A172 (cell line): ENCODE measurements around the gene PAX2. TPM values are rescaled to one million over a fixed set of nuclear protein-coding genes. Genes with fewer than 3 reads are reported as not detected.
A peak's percentile ranks its signal among the peaks of the same experiment; 100 is the strongest.

Experiments
- DNase-seq: peaks from one replicate; pipeline ENCODE4 v3.0.0-alpha.2; 2015; ENCODE audit warnings: low spot score
- total RNA-seq: library from RNA; depleted of rRNA; stranded (reverse); fragments of >200 nt; shearing (Covaris generic); gene quantifications from 2 replicates; pipeline ENCODE4 v1.2.3, GENCODE V29; 2014

PAX2 gene
- total RNA-seq, 1 experiment from 2014 or later, result not detected

GRCh38 chr10:100841528-100841927, 96.1 kb downstream of the PAX2 start:
- no peak for DNase-seq

- peak; percentile 77 for DNase-seq
Measured at GRCh38 chr10:100847440-100847839, 102.1 kb downstream of the PAX2 start.

- DNase-seq, result no peak
Measured at GRCh38 chr10:100848770-100849169, 103.4 kb downstream of the PAX2 start.

GRCh38 chr10:100858261-100858660, 112.9 kb downstream of the PAX2 start:
- no peak for DNase-seq

- no peak for DNase-seq
Measured at GRCh38 chr10:100858747-100859483, 113.5 kb downstream of the PAX2 start.

GRCh38 chr10:100859484-100859763, 114.0 kb downstream of the PAX2 start:
- no peak for DNase-seq

- no peak for DNase-seq
Measured at GRCh38 chr10:100863433-100863832, 118.1 kb downstream of the PAX2 start.

GRCh38 chr10:100864036-100864885, 118.9 kb downstream of the PAX2 start:
- DNase-seq, result no peak

- no peak for DNase-seq
Measured at GRCh38 chr10:100864978-100865377, 119.6 kb downstream of the PAX2 start.

- no peak for DNase-seq
Measured at GRCh38 chr10:100866010-100866409, 120.6 kb downstream of the PAX2 start.

- no peak for DNase-seq
Measured at GRCh38 chr10:100866575-100867098, 121.3 kb downstream of the PAX2 start.

- DNase-seq, result no peak
Measured at GRCh38 chr10:100867261-100867963, 122.0 kb downstream of the PAX2 start.

- DNase-seq, result no peak
Measured at GRCh38 chr10:100868382-100868781, 123.0 kb downstream of the PAX2 start.

- DNase-seq, result no peak
Measured at GRCh38 chr10:100869399-100869798, 124.0 kb downstream of the PAX2 start.

GRCh38 chr10:100872034-100872791, 126.8 kb downstream of the PAX2 start:
- peak; percentile 66 for DNase-seq

- DNase-seq, result no peak
Measured at GRCh38 chr10:100873146-100873826, 127.9 kb downstream of the PAX2 start.

- no peak for DNase-seq
Measured at GRCh38 chr10:100873827-100874326, 128.5 kb downstream of the PAX2 start.

GRCh38 chr10:100874702-100875483, 129.5 kb downstream of the PAX2 start:
- DNase-seq, result no peak

- DNase-seq, result no peak
Measured at GRCh38 chr10:100875484-100876166, 130.2 kb downstream of the PAX2 start.
